GM12878 (cell line): Measurements from ENCODE around the gene STK33. TPM values are rescaled to one million over a fixed set of nuclear protein-coding genes. Genes with fewer than 3 reads are reported as not detected.

Source experiments
- BACH1 ChIP-seq: fragments of 450-650 bp; IDR thresholded peaks from 2 replicates; pipeline ENCODE4 v1.6.1; 2017; ENCODE audit warnings: mild to moderate bottlenecking, borderline replicate concordance
- BCL11A ChIP-seq: IDR thresholded peaks from 2 replicates; pipeline ENCODE4 v1.6.1; 2011; ENCODE audit warnings: low read depth, low read length
- CHD2 ChIP-seq: IDR thresholded peaks from 2 replicates; pipeline ENCODE4 v1.6.1; 2011; ENCODE audit warnings: low read depth, low read length, improper control_type of control experiment, borderline replicate concordance
- CREB1 ChIP-seq: IDR thresholded peaks from 2 replicates; pipeline ENCODE4 v1.6.1; 2012; ENCODE audit warnings: low read depth, mild to moderate bottlenecking, inconsistent platforms
- DPF2 ChIP-seq: fragments of 450-650 bp; IDR thresholded peaks from 2 replicates; pipeline ENCODE4 v1.6.1; 2017; ENCODE audit warnings: mild to moderate bottlenecking
- E2F8 ChIP-seq: fragments of 450-650 bp; IDR thresholded peaks from 2 replicates; pipeline ENCODE4 v1.6.1; 2018; ENCODE audit warnings: mild to moderate bottlenecking, low read depth, moderate library complexity; ENCODE audit not compliant: partially characterized antibody
- EZH2 ChIP-seq: IDR thresholded peaks from 2 replicates; pipeline ENCODE4 v1.6.1; 2012; ENCODE audit warnings: low read depth, mild to moderate bottlenecking, control low read depth, inconsistent platforms, low read length, borderline replicate concordance; ENCODE audit not compliant: control insufficient read depth
- IRF4 ChIP-seq: IDR thresholded peaks from 2 replicates; pipeline ENCODE4 v1.6.1; 2011; ENCODE audit warnings: low read depth, low read length
- JUNB ChIP-seq: IDR thresholded peaks from 2 replicates; pipeline ENCODE4 v1.6.1; 2016; ENCODE audit warnings: antibody characterized with exemption, mild to moderate bottlenecking
- PML ChIP-seq: IDR thresholded peaks from 2 replicates; pipeline ENCODE4 v1.6.1; 2012; ENCODE audit warnings: low read length, inconsistent platforms
- POLR2AphosphoS2 ChIP-seq: IDR thresholded peaks from 2 replicates; pipeline ENCODE4 v1.6.1; 2011; ENCODE audit warnings: low read depth, mild to moderate bottlenecking, low read length, improper control_type of control experiment, moderate library complexity
- RB1 ChIP-seq: fragments of 450-650 bp; formaldehyde crosslinking; IDR thresholded peaks from 2 replicates; pipeline ENCODE4 v1.6.1; 2017; ENCODE audit warnings: mild to moderate bottlenecking, borderline replicate concordance
- SMAD1 ChIP-seq: fragments of 450-650 bp; IDR thresholded peaks from 2 replicates; pipeline ENCODE4 v1.6.1; 2018; ENCODE audit warnings: mild to moderate bottlenecking, low read depth; ENCODE audit not compliant: partially characterized antibody
- SMAD5 ChIP-seq: IDR thresholded peaks from 2 replicates; pipeline ENCODE4 v1.6.1; 2016; ENCODE audit warnings: antibody characterized with exemption, low read depth
- SP1 ChIP-seq: IDR thresholded peaks from one replicate; pipeline ENCODE4 v1.6.1; 2011; ENCODE audit warnings: low read depth, low read length
- SPI1 ChIP-seq: IDR thresholded peaks from 2 replicates; pipeline ENCODE4 v1.6.1; 2011; ENCODE audit warnings: low read depth, mild to moderate bottlenecking, low read length, moderate library complexity, borderline replicate concordance; ENCODE audit not compliant: insufficient read depth
- SREBF1 ChIP-seq: IDR thresholded peaks from 2 replicates; pipeline ENCODE4 v1.6.1; 2012; ENCODE audit warnings: mild to moderate bottlenecking, low read length
- ZBTB4 ChIP-seq: fragments of 450-650 bp; formaldehyde crosslinking; IDR thresholded peaks from 2 replicates; pipeline ENCODE4 v1.4.0; 2022; ENCODE audit warnings: mild to moderate bottlenecking, moderate library complexity
- ZNF217 ChIP-seq: fragments of 450-650 bp; IDR thresholded peaks from 2 replicates; pipeline ENCODE4 v1.6.1; 2017; ENCODE audit warnings: antibody characterized with exemption, mild to moderate bottlenecking
- ZZZ3 ChIP-seq: IDR thresholded peaks from 2 replicates; pipeline ENCODE4 v1.6.1; 2011; ENCODE audit warnings: low read depth; ENCODE audit not compliant: control insufficient read depth, insufficient read length
- polyA plus RNA-seq, 11 experiments: library from polyadenylated mRNA; depleted of rRNA in 4 of 11; unstranded in 6 of 11; stranded (reverse) in 5 of 11; fragments of >200 nt; fragmentation: Nextera tagmentation in 4 of 11; fragmentation: Illumina TruSeq in 1 of 11; extraction: Ambion mirVana in 4 of 11; extraction: Trizol in 1 of 11; gene quantifications; 1 replicate in 1 of 11; 2 replicates in 10 of 11; pipeline versions ENCODE4 v1.2.1 to v1.2.3, GENCODE V29; 2011 to 2016; ENCODE audit warnings: inconsistent platforms in 2 of 11, missing spikeins in 2 of 11, low read depth in 1 of 11
- total RNA-seq, 4 experiments: library from RNA; depleted of rRNA in 3 of 4; stranded (reverse); fragments of >200 nt in 3 of 4; fragmentation: Illumina TruSeq in 1 of 4; extraction: Trizol in 1 of 4; gene quantifications; 2 replicates each; pipeline versions ENCODE4 v1.2.1 to v1.2.3, GENCODE V29; 2013 to 2021
- TF ChIP-seq, protein P1 (sequence below): IDR thresholded peaks from 2 replicates; pipeline ENCODE4 v1.6.1; 2011; ENCODE audit warnings: borderline replicate concordance, low read depth, mild to moderate bottlenecking, moderate library complexity, low read length; ENCODE audit not compliant: insufficient read depth, poor library complexity, severe bottlenecking
- TF ChIP-seq, protein P2 (sequence below): fragments of 450-650 bp; IDR thresholded peaks from 2 replicates; pipeline ENCODE4 v1.6.1; 2017; ENCODE audit warnings: low read depth, mild to moderate bottlenecking, moderate library complexity

The STK33 gene
- total and polyA plus RNA-seq, 10 of the 15 experiments (the other 5 are each of a cell fraction or from before 2014, with no cell fraction given), result 5.2 to 27.3 (median 18.3) TPM

DNA sequence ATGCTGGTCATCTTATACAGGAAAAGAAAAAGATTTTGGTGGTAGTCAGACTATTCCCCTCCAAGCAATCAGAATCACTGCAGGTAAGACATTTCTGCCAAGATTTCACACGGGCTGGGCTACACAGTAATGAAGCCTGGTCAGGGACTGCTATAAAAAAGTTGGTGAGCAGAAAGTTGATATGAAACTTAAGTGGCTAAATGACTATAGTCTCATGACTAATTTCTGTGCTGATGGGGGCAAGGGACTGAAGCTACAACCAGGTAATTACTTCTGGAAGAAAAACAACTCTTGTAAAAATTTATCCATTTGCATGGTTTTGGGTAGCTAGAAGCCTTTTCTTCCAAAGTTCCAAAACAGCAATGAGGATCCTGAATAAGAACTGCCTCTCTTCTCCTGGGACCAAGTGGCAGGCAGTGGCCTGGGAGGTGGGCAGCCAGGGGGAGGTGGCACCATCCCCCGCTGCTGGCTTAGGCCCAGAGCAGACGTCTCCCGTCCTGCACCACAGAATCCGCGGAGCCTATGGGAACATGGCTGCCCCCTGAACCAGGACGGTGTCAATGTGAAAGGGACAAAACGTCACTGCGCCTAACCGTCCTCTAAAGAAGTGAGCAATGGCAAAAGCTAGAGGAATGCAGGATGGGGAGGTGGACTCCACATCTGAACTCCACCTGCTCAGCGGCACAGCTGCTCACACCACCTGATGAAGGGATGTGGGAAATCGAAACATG is 207.7 kb downstream of the STK33 start (continued):
- TF ChIP-seq EZH2, result no peak
- no peak for TF ChIP-seq POLR2AphosphoS2
- no peak for TF ChIP-seq SREBF1
- TF ChIP-seq CREB1, result no peak
- no peak for TF ChIP-seq ZNF217
- TF ChIP-seq ZZZ3, result no peak
- no peak for TF ChIP-seq ZBTB4 (CRISPR knock-in tag)
- TF ChIP-seq, protein P1, sequence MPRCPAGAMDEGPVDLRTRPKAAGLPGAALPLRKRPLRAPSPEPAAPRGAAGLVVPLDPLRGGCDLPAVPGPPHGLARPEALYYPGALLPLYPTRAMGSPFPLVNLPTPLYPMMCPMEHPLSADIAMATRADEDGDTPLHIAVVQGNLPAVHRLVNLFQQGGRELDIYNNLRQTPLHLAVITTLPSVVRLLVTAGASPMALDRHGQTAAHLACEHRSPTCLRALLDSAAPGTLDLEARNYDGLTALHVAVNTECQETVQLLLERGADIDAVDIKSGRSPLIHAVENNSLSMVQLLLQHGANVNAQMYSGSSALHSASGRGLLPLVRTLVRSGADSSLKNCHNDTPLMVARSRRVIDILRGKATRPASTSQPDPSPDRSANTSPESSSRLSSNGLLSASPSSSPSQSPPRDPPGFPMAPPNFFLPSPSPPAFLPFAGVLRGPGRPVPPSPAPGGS, result no peak
- no peak for TF ChIP-seq IRF4
- TF ChIP-seq JUNB, result peak; percentile 65
- peak; percentile 51; the same call in 1 of the 2 replicates for TF ChIP-seq SPI1
- no peak for TF ChIP-seq E2F8
- TF ChIP-seq SMAD1, result no peak
- peak; percentile 52; the same call in 1 of the 2 replicates for TF ChIP-seq BCL11A
- no peak for TF ChIP-seq PML
- TF ChIP-seq, protein P2, sequence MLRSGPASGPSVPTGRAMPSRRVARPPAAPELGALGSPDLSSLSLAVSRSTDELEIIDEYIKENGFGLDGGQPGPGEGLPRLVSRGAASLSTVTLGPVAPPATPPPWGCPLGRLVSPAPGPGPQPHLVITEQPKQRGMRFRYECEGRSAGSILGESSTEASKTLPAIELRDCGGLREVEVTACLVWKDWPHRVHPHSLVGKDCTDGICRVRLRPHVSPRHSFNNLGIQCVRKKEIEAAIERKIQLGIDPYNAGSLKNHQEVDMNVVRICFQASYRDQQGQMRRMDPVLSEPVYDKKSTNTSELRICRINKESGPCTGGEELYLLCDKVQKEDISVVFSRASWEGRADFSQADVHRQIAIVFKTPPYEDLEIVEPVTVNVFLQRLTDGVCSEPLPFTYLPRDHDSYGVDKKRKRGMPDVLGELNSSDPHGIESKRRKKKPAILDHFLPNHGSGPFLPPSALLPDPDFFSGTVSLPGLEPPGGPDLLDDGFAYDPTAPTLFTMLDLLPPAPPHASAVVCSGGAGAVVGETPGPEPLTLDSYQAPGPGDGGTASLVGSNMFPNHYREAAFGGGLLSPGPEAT, result no peak
- no peak for TF ChIP-seq BACH1
- TF ChIP-seq RB1, result no peak
- no peak for TF ChIP-seq SMAD5
- no peak for TF ChIP-seq SP1
- TF ChIP-seq CHD2, result no peak
- 0 out of 2 replicates have a peak, but pooled peaks have one; percentile 25 for TF ChIP-seq DPF2
